A549 (cell line): ENCODE measurements around the gene VPS13D. TPM values are rescaled to one million over a fixed set of nuclear protein-coding genes. Genes with fewer than 3 reads are reported as not detected.

Experiments used
- ATAC-seq, 2 experiments: fragments of 200-7000 bp in 1 of 2; fragments of >200 bp in 1 of 2; cut with Nextera tagmentation in 1 of 2; cut with Tn5 transposase in 1 of 2; 3 replicates each; pipeline versions ENCODE4 v1.8.0 to v1.9.1; 2018 to 2020; ENCODE audit warnings: mild to moderate bottlenecking in 1 of 2, moderate library complexity in 1 of 2
- CTCF ChIA-PET: fragments of 300-600 bp; sonication (Branson Sonifier 250); formaldehyde crosslinking; extraction: SDS; loops from one replicate; lab custom pipeline; 2021; ENCODE audit warnings: antibody characterized with exemption, inconsistent platforms; lab: Yijun Ruan, JAX
- POLR2A ChIA-PET: fragments of 350-600 bp; formaldehyde crosslinking; extraction: SDS; loops from one replicate; lab custom pipeline; 2021; ENCODE audit warnings: antibody characterized with exemption, inconsistent platforms; lab: Yijun Ruan, JAX
- DNase-seq, 2 experiments: peaks; one replicate each; pipeline versions ENCODE4 v3.0.0 to v3.0.0-alpha.2; 2011 to 2016; ENCODE audit warnings: low read depth in 1 of 2, low spot score in 1 of 2
- FAIRE-seq: peaks from 2 replicates; lab custom pipeline; 2011; peaks lifted over from hg19 to GRCh38; lab: Jason Lieb, UNC
- H3K27ac ChIP-seq, 2 experiments: fragments of >200 bp; sonication (Bioruptor Twin); formaldehyde crosslinking; 3 replicates each; pipeline ENCODE4 v1.5.1; 2016 to 2017
- H3K4me1 ChIP-seq: fragments of >200 bp; sonication (Bioruptor Twin); formaldehyde crosslinking; 3 replicates; pipeline ENCODE4 v1.6.1; 2016
- H3K4me2 ChIP-seq: fragments of >200 bp; sonication (Bioruptor Twin); formaldehyde crosslinking; 3 replicates; pipeline ENCODE4 v1.6.1; 2016
- H3K4me3 ChIP-seq: fragments of >200 bp; sonication (Bioruptor Twin); formaldehyde crosslinking; 3 replicates; pipeline ENCODE4 v1.5.1; 2016
- H3K9me3 ChIP-seq: fragments of >200 bp; sonication (Bioruptor Twin); formaldehyde crosslinking; 3 replicates; pipeline ENCODE4 v1.6.1; 2016
- CHD2 ChIP-seq: fragments of 150-350 bp; IDR thresholded peaks from 2 replicates; pipeline ENCODE4 v1.6.1; 2014; ENCODE audit warnings: low read length; ENCODE audit not compliant: partially characterized antibody
- EHF ChIP-seq: fragments of 250-450 bp; sonication (Bioruptor Pico); IDR thresholded peaks from 2 replicates; pipeline ENCODE4 v1.5.0; 2020; ENCODE audit warnings: mild to moderate bottlenecking
- EP300 ChIP-seq, 2 experiments: fragments of >200 bp; sonication (Bioruptor Twin); formaldehyde crosslinking; IDR thresholded peaks; 2 replicates in 1 of 2; 3 replicates in 1 of 2; pipeline ENCODE4 v1.6.1; 2016 to 2017
- GATA3 ChIP-seq: IDR thresholded peaks from 2 replicates; pipeline ENCODE4 v1.6.1; 2012; ENCODE audit warnings: borderline replicate concordance
- HOXB5 ChIP-seq: fragments of 250-450 bp; sonication (Bioruptor Pico); IDR thresholded peaks from 2 replicates; pipeline ENCODE4 v1.5.0; 2020; ENCODE audit warnings: mild to moderate bottlenecking, moderate library complexity
- MYC ChIP-seq: IDR thresholded peaks from 2 replicates; pipeline ENCODE4 v1.6.1; 2012; ENCODE audit warnings: mild to moderate bottlenecking, inconsistent platforms, low read length, improper control_type of control experiment, borderline replicate concordance
- NPAS2 ChIP-seq: fragments of 250-450 bp; sonication (Bioruptor Pico); IDR thresholded peaks from 2 replicates; pipeline ENCODE4 v1.8.0; 2022; ENCODE audit warnings: mild to moderate bottlenecking, moderate library complexity, borderline replicate concordance
- NR3C1 ChIP-seq: fragments of >200 bp; sonication (Bioruptor Twin); formaldehyde crosslinking; IDR thresholded peaks from 3 replicates; pipeline ENCODE4 v1.6.1; 2017
- PHF8 ChIP-seq: fragments of 200-600 bp; sonication (generic); IDR thresholded peaks from 2 replicates; pipeline ENCODE4 v1.6.1; 2016; ENCODE audit warnings: low read depth, mild to moderate bottlenecking, antibody characterized with exemption, moderate library complexity, borderline replicate concordance
- RARB ChIP-seq: fragments of 250-450 bp; sonication (Bioruptor Pico); IDR thresholded peaks from 2 replicates; pipeline ENCODE4 v1.8.0; 2021; ENCODE audit warnings: mild to moderate bottlenecking, moderate library complexity
- RFX5 ChIP-seq: fragments of 450-650 bp; IDR thresholded peaks from 2 replicates; pipeline ENCODE4 v1.7.1; 2014; ENCODE audit warnings: antibody characterized with exemption, mild to moderate bottlenecking, moderate library complexity
- SMC3 ChIP-seq: fragments of >200 bp; sonication (Bioruptor Twin); formaldehyde crosslinking; IDR thresholded peaks from 3 replicates; pipeline ENCODE4 v1.6.1; 2018; ENCODE audit warnings: inconsistent platforms
- TP53 ChIP-seq: fragments of 250-450 bp; sonication (Bioruptor Pico); IDR thresholded peaks from 2 replicates; pipeline ENCODE4 v1.5.0; 2021; ENCODE audit warnings: mild to moderate bottlenecking, moderate library complexity
- ZFP36 ChIP-seq: fragments of 450-650 bp; IDR thresholded peaks from 2 replicates; pipeline ENCODE4 v1.6.1; 2014; ENCODE audit warnings: borderline replicate concordance; ENCODE audit not compliant: partially characterized antibody
- WGBS: methylation state at CpG from one replicate; pipeline ENCODE4 v1.1.6; 2017; ENCODE audit errors: missing lambda C conversion rate; 5-methylcytosine and 5-hydroxymethylcytosine counted together
- polyA plus RNA-seq, 4 experiments: library from polyadenylated mRNA; depleted of rRNA in 3 of 4; stranded (reverse); fragments of >200 nt; fragmentation: RNase III in 1 of 4; extraction: RNeasy Plus Mini Kit Qiagen cat#74134 plus additional on column Dnase treatment in 1 of 4; gene quantifications; 2 replicates in 3 of 4; 3 replicates in 1 of 4; pipeline ENCODE4 v1.2.3, GENCODE V29; 2011 to 2017
- TF ChIP-seq, protein P1 (sequence below): IDR thresholded peaks from 2 replicates; pipeline ENCODE4 v1.6.1; 2012; ENCODE audit warnings: low read depth, borderline replicate concordance
- TF ChIP-seq, protein P2 (sequence below): IDR thresholded peaks from 2 replicates; pipeline ENCODE4 v1.6.1; 2012
- TF ChIP-seq, protein P3 (sequence below): fragments of >200 bp; sonication (Bioruptor Twin); formaldehyde crosslinking; IDR thresholded peaks from 3 replicates; pipeline ENCODE4 v1.6.1; 2016
- TF ChIP-seq, protein P4 (sequence below): fragments of 450-650 bp; IDR thresholded peaks from 2 replicates; pipeline ENCODE4 v1.6.1; 2014; ENCODE audit warnings: antibody characterized with exemption
- TF ChIP-seq, protein P5 (sequence below): fragments of >200 bp; sonication (Bioruptor Twin); formaldehyde crosslinking; IDR thresholded peaks from 2 replicates; pipeline ENCODE4 v1.6.1; 2016
- TF ChIP-seq, protein P6 (sequence below): fragments of 150-350 bp; IDR thresholded peaks from 2 replicates; pipeline ENCODE4 v1.6.1; 2014; ENCODE audit warnings: low read depth, mild to moderate bottlenecking, low read length

The VPS13D gene
- polyA plus RNA-seq, 2 of the 4 experiments (the other 2 are of a cell fraction), result 5.4 to 15.9 TPM

DNA sequence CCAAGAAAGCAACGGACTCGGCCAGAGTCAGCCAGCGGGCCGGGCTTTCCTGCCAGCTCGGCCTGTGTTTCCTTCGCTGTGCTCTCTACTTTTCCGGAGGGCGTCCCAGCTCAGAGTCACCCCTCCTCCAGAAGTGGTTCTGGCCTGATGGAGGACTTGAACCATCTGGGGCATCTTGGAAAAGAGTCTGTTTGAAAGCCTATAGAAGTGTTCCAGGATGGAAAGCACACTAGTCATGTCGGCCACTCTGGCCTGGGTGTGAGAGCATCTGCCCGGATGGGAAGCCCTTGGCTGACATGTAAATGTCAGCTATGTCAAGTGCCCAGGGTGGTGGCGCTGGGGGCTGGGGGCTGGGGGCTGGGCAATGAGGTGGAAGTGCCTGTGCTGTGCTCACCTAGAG is 274.8 kb downstream of the VPS13D start:
- CTCF ChIA-PET, result no interaction called here
- Histone ChIP-seq H3K9me3 (no peaks in the 10 kb centered on the region), H3K4me3 (no peak overlapping the region)
- 89% methylated on average over 8 of the region's 11 CpGs for WGBS
- TF ChIP-seq RFX5, result no peak
- no peak for TF ChIP-seq EP300 (IDR thresholded peaks at IDR 0.05)
- TF ChIP-seq EHF, result no peak
- TF ChIP-seq MYC, result no peak
- no peak for TF ChIP-seq NPAS2 (CRISPR knock-in tag)
- no peak for TF ChIP-seq ZFP36
- TF ChIP-seq, protein P1, sequence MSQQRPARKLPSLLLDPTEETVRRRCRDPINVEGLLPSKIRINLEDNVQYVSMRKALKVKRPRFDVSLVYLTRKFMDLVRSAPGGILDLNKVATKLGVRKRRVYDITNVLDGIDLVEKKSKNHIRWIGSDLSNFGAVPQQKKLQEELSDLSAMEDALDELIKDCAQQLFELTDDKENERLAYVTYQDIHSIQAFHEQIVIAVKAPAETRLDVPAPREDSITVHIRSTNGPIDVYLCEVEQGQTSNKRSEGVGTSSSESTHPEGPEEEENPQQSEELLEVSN, result no peak
- no peak for TF ChIP-seq NR3C1
- TF ChIP-seq HOXB5, result no peak
- no peak for TF ChIP-seq TP53 (CRISPR knock-in tag)
- TF ChIP-seq, protein P2, sequence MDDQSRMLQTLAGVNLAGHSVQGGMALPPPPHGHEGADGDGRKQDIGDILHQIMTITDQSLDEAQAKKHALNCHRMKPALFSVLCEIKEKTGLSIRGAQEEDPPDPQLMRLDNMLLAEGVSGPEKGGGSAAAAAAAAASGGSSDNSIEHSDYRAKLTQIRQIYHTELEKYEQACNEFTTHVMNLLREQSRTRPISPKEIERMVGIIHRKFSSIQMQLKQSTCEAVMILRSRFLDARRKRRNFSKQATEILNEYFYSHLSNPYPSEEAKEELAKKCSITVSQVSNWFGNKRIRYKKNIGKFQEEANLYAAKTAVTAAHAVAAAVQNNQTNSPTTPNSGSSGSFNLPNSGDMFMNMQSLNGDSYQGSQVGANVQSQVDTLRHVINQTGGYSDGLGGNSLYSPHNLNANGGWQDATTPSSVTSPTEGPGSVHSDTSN, result no peak
- TF ChIP-seq PHF8, result no peak
- TF ChIP-seq, protein P3, sequence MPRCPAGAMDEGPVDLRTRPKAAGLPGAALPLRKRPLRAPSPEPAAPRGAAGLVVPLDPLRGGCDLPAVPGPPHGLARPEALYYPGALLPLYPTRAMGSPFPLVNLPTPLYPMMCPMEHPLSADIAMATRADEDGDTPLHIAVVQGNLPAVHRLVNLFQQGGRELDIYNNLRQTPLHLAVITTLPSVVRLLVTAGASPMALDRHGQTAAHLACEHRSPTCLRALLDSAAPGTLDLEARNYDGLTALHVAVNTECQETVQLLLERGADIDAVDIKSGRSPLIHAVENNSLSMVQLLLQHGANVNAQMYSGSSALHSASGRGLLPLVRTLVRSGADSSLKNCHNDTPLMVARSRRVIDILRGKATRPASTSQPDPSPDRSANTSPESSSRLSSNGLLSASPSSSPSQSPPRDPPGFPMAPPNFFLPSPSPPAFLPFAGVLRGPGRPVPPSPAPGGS, result no peak
- TF ChIP-seq, protein P4, sequence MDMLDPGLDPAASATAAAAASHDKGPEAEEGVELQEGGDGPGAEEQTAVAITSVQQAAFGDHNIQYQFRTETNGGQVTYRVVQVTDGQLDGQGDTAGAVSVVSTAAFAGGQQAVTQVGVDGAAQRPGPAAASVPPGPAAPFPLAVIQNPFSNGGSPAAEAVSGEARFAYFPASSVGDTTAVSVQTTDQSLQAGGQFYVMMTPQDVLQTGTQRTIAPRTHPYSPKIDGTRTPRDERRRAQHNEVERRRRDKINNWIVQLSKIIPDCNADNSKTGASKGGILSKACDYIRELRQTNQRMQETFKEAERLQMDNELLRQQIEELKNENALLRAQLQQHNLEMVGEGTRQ, result no peak
- TF ChIP-seq, all 56 proteins: peak for 0
- no peak for ATAC-seq
- Histone ChIP-seq H3K4me2 (no peak overlapping the region), H3K4me1 (no peaks in the 10 kb centered on the region), H3K27ac (no peak overlapping the region)
- no peak for DNase-seq
- POLR2A ChIA-PET, result no interaction called here
- no peak for FAIRE-seq

DNA sequence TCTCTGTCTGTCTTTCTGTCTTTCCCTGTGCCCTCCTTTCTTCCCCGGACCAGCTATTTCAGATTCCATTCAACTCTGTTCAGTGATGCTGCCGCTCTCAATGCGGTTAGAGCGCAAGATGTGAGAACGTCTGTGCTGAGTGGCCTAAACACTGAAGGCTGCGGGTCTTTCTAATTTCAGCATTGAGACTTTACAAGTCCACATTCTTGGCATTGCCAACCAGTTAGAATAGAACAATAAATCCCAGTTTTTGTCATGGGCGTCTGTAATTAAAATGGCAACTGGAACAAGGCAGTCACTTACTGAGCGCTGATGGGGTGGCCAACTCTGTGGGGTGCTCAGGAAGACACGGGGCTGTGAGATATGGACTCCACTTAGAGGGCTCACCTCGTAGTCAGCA is 275.4 kb downstream of the VPS13D start:
- TF ChIP-seq, protein P2, result no peak
- TF ChIP-seq RARB (CRISPR knock-in tag), result no peak
- TF ChIP-seq PHF8, result no peak
- TF ChIP-seq ZFP36, result no peak
- no peak for TF ChIP-seq SMC3
- TF ChIP-seq GATA3, result no peak
- no peak for FAIRE-seq
- ChIA-PET CTCF (no interaction called here), POLR2A (no interaction called here)
- H3K4me1 ChIP-seq, result no peaks in the 10 kb centered on the region
- no peak overlapping the region for H3K27ac ChIP-seq
- no peaks in the 10 kb centered on the region for H3K9me3 ChIP-seq
- WGBS, result 92% methylated on average over 10 of the region's 10 CpGs
- H3K4me2 ChIP-seq, result no peak overlapping the region
- no peak overlapping the region for H3K4me3 ChIP-seq
- no peak for ATAC-seq
- DNase-seq, result no peak

DNA sequence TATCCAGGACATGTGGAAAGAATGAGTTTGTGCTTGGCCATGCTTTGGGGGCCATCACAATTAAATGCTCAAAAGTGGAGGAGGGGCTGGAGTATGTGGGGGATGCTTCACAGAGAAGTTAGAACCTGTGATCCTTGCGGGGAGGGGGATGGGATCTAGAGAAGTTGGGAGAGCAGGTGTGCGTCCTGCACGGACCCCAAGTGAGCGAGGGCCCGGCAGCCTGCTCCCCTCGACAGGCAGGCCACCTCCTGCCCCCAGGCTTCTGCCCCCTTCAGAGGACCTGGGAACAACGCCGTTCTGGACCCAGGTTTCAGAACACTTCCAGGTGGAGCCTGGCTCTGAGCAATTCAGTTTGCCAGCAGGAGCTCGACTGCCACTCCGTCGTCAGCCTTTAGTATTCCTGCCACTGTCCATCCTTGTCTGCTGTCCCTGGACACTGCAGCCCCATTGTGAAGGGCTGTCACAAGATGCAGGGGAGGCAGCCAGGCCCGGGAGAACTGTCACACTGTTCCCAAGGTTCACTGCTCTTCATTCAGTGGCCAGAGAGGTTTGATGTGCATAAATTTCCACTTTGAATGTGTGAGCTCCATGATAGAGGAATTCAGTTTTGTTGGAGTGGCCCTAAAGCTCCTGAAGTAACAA is 275.9 kb downstream of the VPS13D start:
- no peak for FAIRE-seq
- H3K4me3 ChIP-seq, result no peak overlapping the region
- TF ChIP-seq CHD2 (no peak), NR3C1 (no peak), EHF (no peak)
- TF ChIP-seq, protein P2, result no peak
- TF ChIP-seq, protein P5, sequence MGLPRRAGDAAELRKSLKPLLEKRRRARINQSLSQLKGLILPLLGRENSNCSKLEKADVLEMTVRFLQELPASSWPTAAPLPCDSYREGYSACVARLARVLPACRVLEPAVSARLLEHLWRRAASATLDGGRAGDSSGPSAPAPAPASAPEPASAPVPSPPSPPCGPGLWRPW, result no peak
- TF ChIP-seq, protein P6, sequence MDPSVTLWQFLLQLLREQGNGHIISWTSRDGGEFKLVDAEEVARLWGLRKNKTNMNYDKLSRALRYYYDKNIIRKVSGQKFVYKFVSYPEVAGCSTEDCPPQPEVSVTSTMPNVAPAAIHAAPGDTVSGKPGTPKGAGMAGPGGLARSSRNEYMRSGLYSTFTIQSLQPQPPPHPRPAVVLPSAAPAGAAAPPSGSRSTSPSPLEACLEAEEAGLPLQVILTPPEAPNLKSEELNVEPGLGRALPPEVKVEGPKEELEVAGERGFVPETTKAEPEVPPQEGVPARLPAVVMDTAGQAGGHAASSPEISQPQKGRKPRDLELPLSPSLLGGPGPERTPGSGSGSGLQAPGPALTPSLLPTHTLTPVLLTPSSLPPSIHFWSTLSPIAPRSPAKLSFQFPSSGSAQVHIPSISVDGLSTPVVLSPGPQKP, result no peak
- TF ChIP-seq, all 56 proteins: peak for 0
- DNase-seq (no peak), ATAC-seq (no peak)
- POLR2A ChIA-PET, result no interaction called here
- Histone ChIP-seq H3K27ac (no peak overlapping the region), H3K9me3 (no peaks in the 10 kb centered on the region), H3K4me1 (no peaks in the 10 kb centered on the region), H3K4me2 (no peak overlapping the region)
- WGBS, result 89% methylated on average over 8 of the region's 12 CpGs
- CTCF ChIA-PET, result interaction anchor here (0.6 kb wide), 1 partner anchor 114 kb away, joined by 3 read pairs; no protein-coding TSS in a partner anchor
